Measurements from ENCODE around the gene OR1J4.

DNA sequence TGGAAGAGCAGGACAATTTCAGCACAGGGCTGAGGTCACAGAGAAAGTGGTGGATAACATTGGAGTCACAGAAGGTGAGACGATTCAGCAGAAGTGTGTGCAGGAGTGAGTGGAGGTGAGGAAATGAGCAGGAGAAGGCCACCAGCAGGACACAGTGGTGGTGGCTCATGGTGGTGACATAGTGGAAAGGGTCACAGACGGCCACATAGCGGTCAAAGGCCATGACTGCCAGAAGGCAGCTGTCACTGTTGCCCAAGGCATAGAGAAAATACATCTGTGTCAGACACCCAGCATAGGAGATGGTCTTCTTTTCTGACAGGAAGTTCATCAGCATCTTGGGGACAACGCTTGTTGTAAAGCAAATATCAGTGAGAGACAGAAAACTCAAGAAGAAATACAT, 49.0 kb downstream of the OR1J4 start:
- TF ChIP-seq, protein P1, sequence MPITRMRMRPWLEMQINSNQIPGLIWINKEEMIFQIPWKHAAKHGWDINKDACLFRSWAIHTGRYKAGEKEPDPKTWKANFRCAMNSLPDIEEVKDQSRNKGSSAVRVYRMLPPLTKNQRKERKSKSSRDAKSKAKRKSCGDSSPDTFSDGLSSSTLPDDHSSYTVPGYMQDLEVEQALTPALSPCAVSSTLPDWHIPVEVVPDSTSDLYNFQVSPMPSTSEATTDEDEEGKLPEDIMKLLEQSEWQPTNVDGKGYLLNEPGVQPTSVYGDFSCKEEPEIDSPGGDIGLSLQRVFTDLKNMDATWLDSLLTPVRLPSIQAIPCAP (CRISPR knock-in tag; IDR thresholded peaks at IDR 0.05; ENCODE audit: low read depth): no peak
- TF ChIP-seq HMG20A (CRISPR knock-in tag; IDR thresholded peaks at IDR 0.05; ENCODE audit: borderline replicate concordance) (no peak), EZH2 (conservative IDR thresholded peaks at IDR 0.05; ENCODE audit: low read depth, low read length) (no peak), IRF2 (CRISPR knock-in tag; IDR thresholded peaks at IDR 0.05) (no peak), MAZ (IDR thresholded peaks at IDR 0.05; ENCODE audit: borderline replicate concordance, low read depth, low read length) (no peak), MAZ (CRISPR knock-in tag; IDR thresholded peaks at IDR 0.05; ENCODE audit: low read depth) (no peak), SP2 (CRISPR knock-in tag; IDR thresholded peaks at IDR 0.05) (no peak), MATR3 (CRISPR knock-in tag; IDR thresholded peaks at IDR 0.05) (no peak), BRCA1 (CRISPR knock-in tag; IDR thresholded peaks at IDR 0.05) (no peak), ZNF331 (CRISPR knock-in tag; IDR thresholded peaks at IDR 0.05) (no peak), ISL2 (CRISPR knock-in tag; IDR thresholded peaks at IDR 0.05) (no peak), SP4 (CRISPR knock-in tag; IDR thresholded peaks at IDR 0.05) (no peak)
- TF ChIP-seq, protein P2, sequence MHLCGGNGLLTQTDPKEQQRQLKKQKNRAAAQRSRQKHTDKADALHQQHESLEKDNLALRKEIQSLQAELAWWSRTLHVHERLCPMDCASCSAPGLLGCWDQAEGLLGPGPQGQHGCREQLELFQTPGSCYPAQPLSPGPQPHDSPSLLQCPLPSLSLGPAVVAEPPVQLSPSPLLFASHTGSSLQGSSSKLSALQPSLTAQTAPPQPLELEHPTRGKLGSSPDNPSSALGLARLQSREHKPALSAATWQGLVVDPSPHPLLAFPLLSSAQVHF (CRISPR knock-in tag; IDR thresholded peaks at IDR 0.05): no peak
- TF ChIP-seq, protein P3, sequence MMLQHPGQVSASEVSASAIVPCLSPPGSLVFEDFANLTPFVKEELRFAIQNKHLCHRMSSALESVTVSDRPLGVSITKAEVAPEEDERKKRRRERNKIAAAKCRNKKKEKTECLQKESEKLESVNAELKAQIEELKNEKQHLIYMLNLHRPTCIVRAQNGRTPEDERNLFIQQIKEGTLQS (CRISPR knock-in tag; IDR thresholded peaks at IDR 0.05): no peak
